Measurements from ENCODE around the gene WBP4.

WBP4 gene

GRCh38 chr13:41132512-41133152 is 71.3 kb downstream of the WBP4 start, which contains the start of gene KBTBD6:
Gene KBTBD6, minus strand, starts transcription at chr13:41132802. Its CDS starts 291 bp downstream, at chr13:41132511.
- H2AFZ ChIP-seq: peak within 1 kb of the TSS; percentile 93
- peak within 1 kb of the TSS; percentile 82 for H3K4me3 ChIP-seq (ENCODE audit: low read depth, low read length)
- H3K4me2 ChIP-seq (ENCODE audit: low read length): peak within 1 kb of the TSS; percentile 82
- no peaks in the 10 kb centered on the region for H3K4me1 ChIP-seq
- H3K9me3 ChIP-seq (ENCODE audit: control insufficient read depth, low read length): no peaks in the 10 kb centered on the region
- H3K79me2 ChIP-seq: no peaks in the 10 kb centered on the region
- no peaks in the 10 kb centered on the region for H3K27me3 ChIP-seq (ENCODE audit: control insufficient read depth, insufficient read depth, low read length)
- peak within 1 kb of the TSS; percentile 49 for H3K27ac ChIP-seq
- no peaks in the 10 kb centered on the region for H3K36me3 ChIP-seq (ENCODE audit: control insufficient read depth, insufficient read depth, low read length)
- H3K9ac ChIP-seq: no peak within 1 kb of the TSS
- TF ChIP-seq CTCF (IDR thresholded peaks at IDR 0.05): no peak
